Esophagus muscularis mucosa (tissue), 4 donors: ENCODE data around the gene UNKL. TPM values are rescaled to one million over a fixed set of nuclear protein-coding genes. Genes with fewer than 3 reads are reported as not detected.

Experiments
- DNase-seq: peaks from one replicate; pipeline ENCODE4 v3.0.0-alpha.2; 2017; ENCODE audit errors: extremely low spot score
- H3K27ac ChIP-seq, 4 donors: fragments of 200-600 bp; sonication (generic); replicated peaks in 1 of 4; 1 replicate in 3 of 4; 2 replicates in 1 of 4; pipeline ENCODE4 v1.5.1; 2016 to 2019; ENCODE audit warnings: mild to moderate bottlenecking in 1 of 4
- H3K27me3 ChIP-seq, 4 donors: fragments of 200-600 bp; sonication (generic); one replicate each; pipeline versions ENCODE4 v1.5.1 to v1.6.0; 2016 to 2019
- H3K36me3 ChIP-seq, 4 donors: fragments of 200-600 bp; sonication (generic); one replicate each; pipeline ENCODE4 v1.5.1; 2016 to 2019
- H3K4me1 ChIP-seq, 4 donors: fragments of 200-600 bp; sonication (generic); one replicate each; pipeline ENCODE4 v1.5.1; 2016 to 2019
- H3K4me3 ChIP-seq, 4 donors: fragments of 200-600 bp; sonication (generic); 1 replicate in 2 of 4; 2 replicates in 2 of 4; pipeline ENCODE4 v1.5.1; 2016 to 2019; ENCODE audit warnings: mild to moderate bottlenecking in 4 of 4, moderate library complexity in 1 of 4
- H3K9me3 ChIP-seq, 4 donors: fragments of 200-600 bp; sonication (generic); 1 replicate in 3 of 4; 2 replicates in 1 of 4; pipeline ENCODE4 v1.5.1; 2016 to 2019
- CTCF ChIP-seq, 3 experiments: fragments of 200-600 bp in 2 of 3; fragments of 450-650 bp in 1 of 3; sonication (generic) in 2 of 3; IDR thresholded peaks; one replicate each; pipeline ENCODE4 v1.5.1; 2017 to 2019; ENCODE audit warnings: antibody characterized with exemption in 3 of 3, mild to moderate bottlenecking in 2 of 3, moderate library complexity in 1 of 3
- EP300 ChIP-seq: sonication (generic); formaldehyde crosslinking; IDR thresholded peaks from one replicate; pipeline ENCODE4 v1.6.1; 2017; ENCODE audit warnings: antibody characterized with exemption
- POLR2A ChIP-seq: fragments of 450-650 bp; IDR thresholded peaks from one replicate; pipeline ENCODE4 v1.6.1; 2017; ENCODE audit warnings: antibody characterized with exemption, moderate library complexity, mild to moderate bottlenecking, low read depth
- POLR2AphosphoS5 ChIP-seq, 2 donors: sonication (generic); formaldehyde crosslinking; IDR thresholded peaks; one replicate each; pipeline ENCODE4 v1.6.1; 2017; ENCODE audit warnings: antibody characterized with exemption in 2 of 2
- WGBS: methylation state at CpG from one replicate; pipeline ENCODE4 v1.1.5; 2018; 5-methylcytosine and 5-hydroxymethylcytosine counted together
- intact Hi-C: fragments of 100-400 bp; cut with DNase I; formaldehyde crosslinking; loops from one replicate; pipeline ENCODE4 v1.15.1; 2023
- total RNA-seq, 4 donors: library from RNA; depleted of rRNA; stranded (reverse); fragments of >200 nt; gene quantifications; one replicate each; pipeline versions ENCODE4 v1.1.0 to v1.2.1, GENCODE V29; 2016

The UNKL gene
- total RNA-seq, 4 donors from 2014 or later, result 9.3 to 23.7 (median 16.5) TPM

- no peaks in the 10 kb centered on the region for H3K9me3 ChIP-seq
- TF ChIP-seq EP300, result no peak
- no peak for TF ChIP-seq CTCF (IDR thresholded peaks at IDR 0.05)
- no peak for TF ChIP-seq POLR2A
- no peak for TF ChIP-seq POLR2AphosphoS5 (IDR thresholded peaks at IDR 0.05)
- no peak for DNase-seq
- H3K27me3 ChIP-seq, result no peaks in the 10 kb centered on the region
- peaks cover 18 to 34% (median 33%) of the 10 kb centered on the region in 4 donors for H3K36me3 ChIP-seq
- H3K4me3 ChIP-seq, result no peak overlapping the region
- WGBS, result 82% methylated on average over 13 of the region's 29 CpGs
- intact Hi-C loops, result no loop called here
- peaks cover 18 to 39% (median 31%) of the 10 kb centered on the region in 4 donors for H3K4me1 ChIP-seq
- H3K27ac ChIP-seq, result no peak overlapping the region
Measured at GRCh38 chr16:1347962-1348361, 66.5 kb downstream of the UNKL start.

- Histone ChIP-seq H3K4me1 (peaks cover 17 to 39% (median 31%) of the 10 kb centered on the region in 4 donors), H3K9me3 (no peaks in the 10 kb centered on the region), H3K4me3 (no peak overlapping the region), H3K27ac (no peak overlapping the region), H3K36me3 (peaks cover 18 to 34% (median 33%) of the 10 kb centered on the region in 4 donors), H3K27me3 (peaks cover 0 to 6% (median 0%) of the 10 kb centered on the region in 4 donors)
- 84% methylated on average over 19 of the region's 31 CpGs for WGBS
- no peak for TF ChIP-seq POLR2A
- TF ChIP-seq CTCF (IDR thresholded peaks at IDR 0.05), result no peak
- TF ChIP-seq POLR2AphosphoS5 (IDR thresholded peaks at IDR 0.05), result no peak
- no peak for TF ChIP-seq EP300
- no peak for DNase-seq
- intact Hi-C loops, result no loop called here
Measured at GRCh38 chr16:1347286-1347855, 67.1 kb downstream of the UNKL start.

- Histone ChIP-seq H3K4me1 (peaks cover 16 to 38% (median 32%) of the 10 kb centered on the region in 4 donors), H3K9me3 (no peaks in the 10 kb centered on the region), H3K4me3 (no peak overlapping the region), H3K27me3 (peaks cover 0 to 13% (median 0%) of the 10 kb centered on the region in 4 donors), H3K36me3 (peaks cover 18 to 34% (median 33%) of the 10 kb centered on the region in 4 donors), H3K27ac (no peak overlapping the region)
- intact Hi-C loops, result no loop called here
- 69% methylated on average over 19 of the region's 34 CpGs for WGBS
- DNase-seq, result no peak
- no peak for TF ChIP-seq POLR2AphosphoS5 (IDR thresholded peaks at IDR 0.05)
- no peak for TF ChIP-seq POLR2A
- no peak for TF ChIP-seq EP300
- no peak for TF ChIP-seq CTCF (IDR thresholded peaks at IDR 0.05)
Measured at GRCh38 chr16:1346422-1347285, 67.8 kb downstream of the UNKL start.

- intact Hi-C loops, result no loop called here
- no peak for DNase-seq
- Histone ChIP-seq H3K4me3 (no peak overlapping the region), H3K36me3 (peaks cover 18 to 34% (median 33%) of the 10 kb centered on the region in 4 donors), H3K9me3 (no peaks in the 10 kb centered on the region), H3K27me3 (peaks cover 0 to 20% (median 0%) of the 10 kb centered on the region in 4 donors), H3K4me1 (peaks cover 13 to 32% (median 27%) of the 10 kb centered on the region in 4 donors), H3K27ac (no peak overlapping the region)
- TF ChIP-seq CTCF (IDR thresholded peaks at IDR 0.05) (no peak), EP300 (no peak), POLR2A (no peak), POLR2AphosphoS5 (IDR thresholded peaks at IDR 0.05) (no peak)
- 70% methylated on average over 17 of the region's 31 CpGs for WGBS
Measured at GRCh38 chr16:1345651-1346421, 68.7 kb downstream of the UNKL start.
